ENCODE results near the gene C2orf76. TPM values are rescaled to one million over a fixed set of nuclear protein-coding genes. Genes with fewer than 3 reads are reported as not detected.

Gene C2orf76
- total RNA-seq, 1 experiment from 2014 or later, result 5.7 TPM

DNA sequence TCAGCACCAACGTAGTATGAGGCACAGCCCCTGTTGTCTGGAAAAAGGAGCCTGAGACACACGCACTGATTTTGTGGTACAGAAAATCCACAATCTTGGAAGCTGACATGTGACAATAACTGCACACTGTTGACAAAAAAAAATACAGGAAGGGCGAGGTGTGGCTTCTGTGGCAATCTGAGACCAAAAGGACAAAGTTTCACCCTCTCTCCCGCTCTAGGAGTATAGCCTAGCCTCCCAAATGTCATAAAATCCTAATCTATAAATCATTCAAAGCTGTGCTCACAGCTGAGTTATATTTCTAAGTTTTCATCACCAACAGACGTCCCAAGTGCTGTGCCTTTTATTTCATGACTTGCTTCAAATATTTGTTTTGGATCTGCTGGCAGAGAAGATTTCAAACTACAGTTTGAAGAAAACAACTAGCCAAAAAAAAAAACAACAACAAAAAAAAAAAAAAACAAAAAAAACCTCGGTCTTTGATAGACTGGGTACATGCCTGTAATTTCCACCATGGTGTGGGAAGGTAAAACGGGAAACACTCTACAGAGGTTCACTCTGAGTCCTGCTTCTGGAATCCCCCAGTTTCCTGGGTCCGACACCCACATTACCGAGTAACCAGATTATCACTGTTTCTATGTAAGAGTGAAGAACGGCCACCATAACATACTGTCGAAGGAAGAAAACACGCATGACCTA is 61.0 kb downstream of the C2orf76 start:
- Mint-ChIP-seq H3K27me3 (ENCODE audit: low read depth) (no peaks in the 10 kb centered on the region), H3K36me3 (ENCODE audit: insufficient read depth in 1 of 3, low read depth in 3 of 3) (no peaks in the 10 kb centered on the region), H3K27ac (peak overlapping the region in 2 of 3 experiments; percentile 2 to 31; a peak in 1 of 7 replicates), H3K9me3 (no peaks in the 10 kb centered on the region), H3K4me1 (peaks cover 38 to 55% of the 10 kb centered on the region in 2 experiments), H3K4me3 (no peak overlapping the region)
- no peaks in the 10 kb centered on the region for H3K27me3 ChIP-seq (ENCODE audit: insufficient read depth, low read length)
- H3K18ac ChIP-seq (ENCODE audit: insufficient read length, low read depth, low read length), result no peak overlapping the region
- no peak overlapping the region for H2AK5ac ChIP-seq (ENCODE audit: insufficient read length, low read length)
- H4K20me1 ChIP-seq (ENCODE audit: control insufficient read depth, insufficient read depth, insufficient read length), result no peaks in the 10 kb centered on the region
- no peak overlapping the region for H3K4me2 ChIP-seq (ENCODE audit: insufficient read depth, insufficient read length, low read length)
- no peak overlapping the region for H3T11ph ChIP-seq (ENCODE audit: low read length)
- H2BK20ac ChIP-seq (ENCODE audit: low read depth, low read length, poor library complexity, severe bottlenecking), result no peak overlapping the region
- no peak overlapping the region for H4K8ac ChIP-seq (replicated peaks; ENCODE audit: insufficient read length, low read depth, low read length)
- H2BK12ac ChIP-seq (ENCODE audit: insufficient read length, low read depth, low read length), result no peak overlapping the region
- H3K9me3 ChIP-seq (ENCODE audit: control insufficient read depth, low read depth, low read length), result no peaks in the 10 kb centered on the region
- no peaks in the 10 kb centered on the region for H3K79me1 ChIP-seq (ENCODE audit: insufficient read depth, low read depth, low read length, poor library complexity, severe bottlenecking)
- TF ChIP-seq, protein P1, sequence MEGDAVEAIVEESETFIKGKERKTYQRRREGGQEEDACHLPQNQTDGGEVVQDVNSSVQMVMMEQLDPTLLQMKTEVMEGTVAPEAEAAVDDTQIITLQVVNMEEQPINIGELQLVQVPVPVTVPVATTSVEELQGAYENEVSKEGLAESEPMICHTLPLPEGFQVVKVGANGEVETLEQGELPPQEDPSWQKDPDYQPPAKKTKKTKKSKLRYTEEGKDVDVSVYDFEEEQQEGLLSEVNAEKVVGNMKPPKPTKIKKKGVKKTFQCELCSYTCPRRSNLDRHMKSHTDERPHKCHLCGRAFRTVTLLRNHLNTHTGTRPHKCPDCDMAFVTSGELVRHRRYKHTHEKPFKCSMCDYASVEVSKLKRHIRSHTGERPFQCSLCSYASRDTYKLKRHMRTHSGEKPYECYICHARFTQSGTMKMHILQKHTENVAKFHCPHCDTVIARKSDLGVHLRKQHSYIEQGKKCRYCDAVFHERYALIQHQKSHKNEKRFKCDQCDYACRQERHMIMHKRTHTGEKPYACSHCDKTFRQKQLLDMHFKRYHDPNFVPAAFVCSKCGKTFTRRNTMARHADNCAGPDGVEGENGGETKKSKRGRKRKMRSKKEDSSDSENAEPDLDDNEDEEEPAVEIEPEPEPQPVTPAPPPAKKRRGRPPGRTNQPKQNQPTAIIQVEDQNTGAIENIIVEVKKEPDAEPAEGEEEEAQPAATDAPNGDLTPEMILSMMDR (conservative IDR thresholded peaks at IDR 0.05), result no peak
- no peak overlapping the region for H3K23ac ChIP-seq (ENCODE audit: insufficient read length, low read depth, low read length)
- no CpG with 5 or more reads among the region's 12 CpGs for WGBS (ENCODE audit: extremely low coverage, insufficient read length, low lambda C conversion rate)
- H3K4ac ChIP-seq (ENCODE audit: low read depth, low read length), result no peak overlapping the region
- no peak overlapping the region for H4K5ac ChIP-seq (ENCODE audit: insufficient read length, low read depth, low read length)
- no peaks in the 10 kb centered on the region for H3K23me2 ChIP-seq (ENCODE audit: insufficient read length, low read depth, low read length, poor library complexity, severe bottlenecking)
- H3K9ac ChIP-seq (ENCODE audit: extremely low read depth, insufficient read length, low read length), result no peak overlapping the region
- H3K79me2 ChIP-seq (ENCODE audit: insufficient read depth, low read length), result no peaks in the 10 kb centered on the region
- no peak overlapping the region for H3K14ac ChIP-seq (ENCODE audit: insufficient read depth, low read length)
- no peak overlapping the region for H2BK120ac ChIP-seq (ENCODE audit: low read depth, low read length, poor library complexity, severe bottlenecking)
- H2BK5ac ChIP-seq (ENCODE audit: insufficient read length, low read length), result no peak overlapping the region
- no peak overlapping the region for H4K91ac ChIP-seq (ENCODE audit: insufficient read length, low read depth, low read length)
- no peak overlapping the region for H3K56ac ChIP-seq (ENCODE audit: insufficient read length, low read depth, low read length)
- DNase-seq, result no peak
- no peak overlapping the region for H2AFZ ChIP-seq (ENCODE audit: low read length)
- H3K4me1 ChIP-seq (ENCODE audit: insufficient read depth, low read length), result no peaks in the 10 kb centered on the region
- H2BK15ac ChIP-seq (ENCODE audit: low read depth, low read length), result no peak overlapping the region
- H3K27ac ChIP-seq (ENCODE audit: insufficient read length, low read depth, low read length), result no peak overlapping the region

All from H9 (cell line).